Non-pigmented ciliary epithelial cell (primary cell): ENCODE measurements around the gene UBL7.

Source experiments
- DNase-seq: peaks from one replicate; pipeline ENCODE4 v3.0.0-alpha.2; 2010; ENCODE audit warnings: low read depth

The UBL7 gene

GRCh38 chr15:74438721-74439316, 22.1 kb downstream of the UBL7 start:
- no peak for DNase-seq

- no peak for DNase-seq
These were observed 22.8 kb downstream of the UBL7 start for GRCh38 chr15:74438206-74438605.

- DNase-seq = no peak
These were observed 26.5 kb downstream of the UBL7 start for GRCh38 chr15:74434263-74435136.

- no peak for DNase-seq
These were observed 27.2 kb downstream of the UBL7 start, which contains the start of gene SEMA7A for GRCh38 chr15:74433592-74434262. Gene SEMA7A (minus strand): TSS chr15:74433958. CDS start chr15:74433918, 40 bp downstream.

- no peak for DNase-seq
These were observed 27.9 kb downstream of the UBL7 start for GRCh38 chr15:74432968-74433591.

GRCh38 chr15:74432271-74432967, 28.5 kb downstream of the UBL7 start:
- DNase-seq = no peak

- DNase-seq = no peak
These were observed 29.3 kb downstream of the UBL7 start for GRCh38 chr15:74431645-74432044.

- DNase-seq = no peak
These were observed 29.8 kb downstream of the UBL7 start for GRCh38 chr15:74431116-74431515.

GRCh38 chr15:74430510-74430951, 30.4 kb downstream of the UBL7 start:
- DNase-seq = no peak

- DNase-seq = no peak
These were observed 31.1 kb downstream of the UBL7 start for GRCh38 chr15:74429781-74430400.

- DNase-seq = no peak
These were observed 31.8 kb downstream of the UBL7 start for GRCh38 chr15:74428970-74429780.

- DNase-seq = no peak
These were observed 32.5 kb downstream of the UBL7 start for GRCh38 chr15:74428442-74428787.

GRCh38 chr15:74427607-74428441, 33.1 kb downstream of the UBL7 start:
- DNase-seq = no peak

GRCh38 chr15:74426404-74427281, 34.3 kb downstream of the UBL7 start:
- DNase-seq = no peak

GRCh38 chr15:74425630-74426029, 35.3 kb downstream of the UBL7 start:
- DNase-seq = no peak

GRCh38 chr15:74424901-74425528, 35.9 kb downstream of the UBL7 start:
- DNase-seq = no peak

GRCh38 chr15:74423431-74424257, 37.3 kb downstream of the UBL7 start:
- DNase-seq = no peak
